Right lobe of liver (tissue), 6 donors: ENCODE measurements around the gene THRAP3. TPM values are rescaled to one million over a fixed set of nuclear protein-coding genes. Genes with fewer than 3 reads are reported as not detected.
A peak's percentile ranks its signal among the peaks of the same experiment; 100 is the strongest.

ENCODE experiments used
- ATAC-seq, 4 donors: fragments of 200-7000 bp; cut with Tn5 transposase; one replicate each; pipeline ENCODE4 v1.9.1; 2020; ENCODE audit warnings: mild to moderate bottlenecking in 4 of 4, moderate library complexity in 4 of 4
- DNase-seq, 3 donors: peaks; one replicate each; pipeline ENCODE4 v3.0.0-alpha.2; 2020
- H3K27ac ChIP-seq, 3 donors: fragments of 200-600 bp; one replicate each; pipeline ENCODE4 v1.8.0; 2022
- H3K27me3 ChIP-seq, 2 donors: fragments of 200-600 bp; one replicate each; pipeline ENCODE4 v1.8.0; 2022
- H3K36me3 ChIP-seq, 4 donors: fragments of 200-600 bp; sonication (generic) in 1 of 4; one replicate each; pipeline versions ENCODE4 v1.5.1 to v1.8.0; 2017 to 2022; ENCODE audit warnings: control low read depth in 1 of 4
- H3K4me1 ChIP-seq, 4 donors: fragments of 200-600 bp; sonication (generic) in 1 of 4; one replicate each; pipeline versions ENCODE4 v1.5.1 to v1.8.0; 2017 to 2022; ENCODE audit warnings: control low read depth in 1 of 4
- H3K4me3 ChIP-seq, 3 donors: fragments of 200-600 bp; one replicate each; pipeline ENCODE4 v1.8.0; 2022
- H3K9me3 ChIP-seq, 4 donors: fragments of 200-600 bp; sonication (generic) in 1 of 4; one replicate each; pipeline versions ENCODE4 v1.5.1 to v1.8.0; 2017 to 2022; ENCODE audit warnings: control low read depth in 1 of 4
- POLR2A ChIP-seq: fragments of 450-650 bp; IDR thresholded peaks from one replicate; pipeline ENCODE4 v1.6.1; 2017; ENCODE audit warnings: antibody characterized with exemption, mild to moderate bottlenecking
- WGBS: methylation state at CpG from one replicate; pipeline ENCODE4 v1.1.6; 2018; ENCODE audit warnings: low coverage, low lambda C conversion rate; ENCODE audit not compliant: insufficient coverage; ENCODE audit errors: missing lambda C conversion rate; 5-methylcytosine and 5-hydroxymethylcytosine counted together
- intact Hi-C, 2 donors: fragments of 100-400 bp; cut with DNase I; formaldehyde crosslinking; loops; one replicate each; pipeline versions ENCODE4 v1.11.2 to v1.14.1; 2022
- total RNA-seq, 6 experiments: library from RNA; depleted of rRNA in 2 of 6; stranded (reverse); fragments of >200 nt in 2 of 6; fragmentation: NEBNext Ultra II Directional in 3 of 6; extraction: Animal tissue kit (Norgen Biotek cat#: 25700) in 3 of 6; gene quantifications; one replicate each; pipeline versions ENCODE4 v1.1.0 to v1.2.4, GENCODE V29; 2016 to 2023
- TF ChIP-seq, protein P1 (sequence below), 4 donors: fragments of 200-600 bp in 3 of 4; fragments of 450-650 bp in 1 of 4; IDR thresholded peaks; one replicate each; pipeline versions ENCODE4 v1.5.1 to v1.8.0; 2016 to 2022; ENCODE audit warnings: antibody characterized with exemption in 4 of 4, mild to moderate bottlenecking in 2 of 4
- donor health status: DM: no; HTN: yes; CAD: no.
- donor health status: DM: no; HTN: no; CAD: no.
- donor health status: DM: no; HTN: no; CAD: no.
- donor health status: DM: no; HTN: yes; CAD: no.
- donor health status: DM: no; HTN: yes; CAD: no.

THRAP3 gene
- total RNA-seq, 6 experiments from 2014 or later = 33.7 to 53.6 (median 40.7) TPM

DNA sequence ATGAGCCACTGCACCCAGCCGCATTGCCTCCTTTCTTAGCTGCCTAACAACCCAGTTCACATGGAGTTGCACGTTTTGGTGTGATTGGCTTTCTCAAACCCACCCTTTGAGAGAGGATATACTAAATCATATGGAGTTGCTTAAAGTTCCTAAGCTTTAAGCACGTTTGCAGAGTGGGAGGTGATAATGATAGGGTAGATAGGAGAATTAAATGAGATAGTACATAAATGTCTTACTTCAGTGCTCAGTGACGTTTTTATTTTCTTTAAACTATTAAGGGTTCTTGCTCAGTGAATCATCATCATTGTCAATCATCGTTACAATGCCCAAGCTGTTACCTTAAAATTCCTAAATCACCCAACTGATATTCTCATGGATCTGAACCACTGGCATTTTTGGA, 79.0 kb downstream of the THRAP3 start:
- 74% methylated on average over 5 of the region's 5 CpGs for WGBS

GRCh38 chr1:36303650-36304360, 79.6 kb downstream of the THRAP3 start:
- peaks cover 3 to 58% (median 18%) of the 10 kb centered on the region in 4 donors for H3K36me3 ChIP-seq
- no peak overlapping the region for H3K27ac ChIP-seq
- DNase-seq = peak in 1 of 3 donors; percentile 41
- intact Hi-C loops = no loop called here
- H3K4me3 ChIP-seq = no peak overlapping the region
- WGBS = 93% methylated on average over 9 of the region's 23 CpGs
- TF ChIP-seq, protein P1, sequence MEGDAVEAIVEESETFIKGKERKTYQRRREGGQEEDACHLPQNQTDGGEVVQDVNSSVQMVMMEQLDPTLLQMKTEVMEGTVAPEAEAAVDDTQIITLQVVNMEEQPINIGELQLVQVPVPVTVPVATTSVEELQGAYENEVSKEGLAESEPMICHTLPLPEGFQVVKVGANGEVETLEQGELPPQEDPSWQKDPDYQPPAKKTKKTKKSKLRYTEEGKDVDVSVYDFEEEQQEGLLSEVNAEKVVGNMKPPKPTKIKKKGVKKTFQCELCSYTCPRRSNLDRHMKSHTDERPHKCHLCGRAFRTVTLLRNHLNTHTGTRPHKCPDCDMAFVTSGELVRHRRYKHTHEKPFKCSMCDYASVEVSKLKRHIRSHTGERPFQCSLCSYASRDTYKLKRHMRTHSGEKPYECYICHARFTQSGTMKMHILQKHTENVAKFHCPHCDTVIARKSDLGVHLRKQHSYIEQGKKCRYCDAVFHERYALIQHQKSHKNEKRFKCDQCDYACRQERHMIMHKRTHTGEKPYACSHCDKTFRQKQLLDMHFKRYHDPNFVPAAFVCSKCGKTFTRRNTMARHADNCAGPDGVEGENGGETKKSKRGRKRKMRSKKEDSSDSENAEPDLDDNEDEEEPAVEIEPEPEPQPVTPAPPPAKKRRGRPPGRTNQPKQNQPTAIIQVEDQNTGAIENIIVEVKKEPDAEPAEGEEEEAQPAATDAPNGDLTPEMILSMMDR (IDR thresholded peaks at IDR 0.05) = no peak
- no peak for TF ChIP-seq POLR2A
- no peaks in the 10 kb centered on the region for H3K27me3 ChIP-seq
- H3K9me3 ChIP-seq = no peaks in the 10 kb centered on the region
- H3K4me1 ChIP-seq = peaks cover 0 to 8% (median 1%) of the 10 kb centered on the region in 4 donors
- no peak for ATAC-seq

More for the DNA sequence above, 79.0 kb downstream of the THRAP3 start:
- Histone ChIP-seq H3K4me1 (peaks cover 0 to 8% (median 1%) of the 10 kb centered on the region in 4 donors), H3K27ac (no peak overlapping the region), H3K4me3 (no peak overlapping the region), H3K9me3 (no peaks in the 10 kb centered on the region), H3K36me3 (peaks cover 5 to 63% (median 21%) of the 10 kb centered on the region in 4 donors), H3K27me3 (no peaks in the 10 kb centered on the region)
- intact Hi-C loops = no loop called here
- no peak for ATAC-seq
- TF ChIP-seq POLR2A = no peak
- TF ChIP-seq, protein P1 (IDR thresholded peaks at IDR 0.05) = no peak
- no peak for DNase-seq

GRCh38 chr1:36304521-36304920, 80.3 kb downstream of the THRAP3 start:
- Histone ChIP-seq H3K9me3 (no peaks in the 10 kb centered on the region), H3K27ac (no peak overlapping the region)
- intact Hi-C loops = no loop called here

DNA sequence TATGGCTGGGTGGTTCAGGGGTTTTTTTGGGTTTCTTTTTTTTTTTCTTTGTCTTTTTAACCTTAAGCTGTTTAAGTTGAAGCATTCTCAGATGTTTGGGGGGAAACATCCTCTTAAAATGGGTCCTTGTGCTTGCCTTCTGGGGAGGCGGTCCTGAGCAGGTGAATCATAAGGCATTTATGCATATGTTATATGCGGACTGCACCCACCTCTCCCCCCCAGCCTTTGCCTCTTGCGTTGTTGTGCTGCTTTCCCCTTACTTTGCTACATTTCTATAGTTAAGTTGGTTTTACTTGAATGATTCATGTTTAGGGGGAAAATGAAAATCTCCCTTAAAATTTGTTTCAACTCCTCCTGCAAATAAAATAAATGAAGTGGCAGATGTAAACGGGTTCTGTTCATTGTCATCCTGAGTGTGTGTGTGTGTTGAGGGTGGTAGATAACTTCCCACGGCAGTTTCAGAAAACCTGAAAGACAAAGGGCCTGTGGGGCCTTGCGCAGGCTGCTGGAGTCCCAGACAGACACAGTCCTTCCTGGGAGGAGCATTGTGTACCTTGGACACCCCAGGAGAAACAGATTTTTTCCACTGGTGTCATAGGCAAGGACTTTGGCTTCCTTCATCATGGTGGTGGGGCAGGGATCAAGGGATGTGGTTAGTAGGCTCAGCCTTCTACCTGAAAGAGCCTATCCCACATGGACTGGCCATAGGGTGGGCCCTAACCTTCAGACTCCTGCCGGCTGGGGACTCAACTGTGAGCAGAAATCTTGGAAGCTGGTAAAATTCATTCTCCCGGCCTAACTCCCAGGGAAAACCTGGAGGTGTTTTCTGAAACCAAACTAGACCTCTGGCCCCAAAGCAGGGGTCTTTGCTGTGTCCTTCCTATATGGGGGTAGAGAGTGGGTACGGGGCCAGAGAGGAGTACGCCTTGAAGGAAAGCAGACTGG, 81.0 kb downstream of the THRAP3 start:
- WGBS = 68% methylated on average over 5 of the region's 10 CpGs
- H3K4me3 ChIP-seq = no peak overlapping the region
- TF ChIP-seq POLR2A = no peak
- TF ChIP-seq, protein P1 (IDR thresholded peaks at IDR 0.05) = no peak
- no peak overlapping the region for H3K27ac ChIP-seq
- H3K9me3 ChIP-seq = no peaks in the 10 kb centered on the region
- no peak for ATAC-seq
- intact Hi-C loops = no loop called here
- no peaks in the 10 kb centered on the region for H3K27me3 ChIP-seq
- H3K36me3 ChIP-seq = peaks cover 3 to 45% (median 16%) of the 10 kb centered on the region in 4 donors
- H3K4me1 ChIP-seq = peaks cover 0 to 4% (median 0%) of the 10 kb centered on the region in 4 donors
- DNase-seq = peak in 1 of 3 donors; percentile 33

More at GRCh38 chr1:36304521-36304920, 80.3 kb downstream of the THRAP3 start:
- TF ChIP-seq, protein P1 (IDR thresholded peaks at IDR 0.05) = no peak
- no peak for TF ChIP-seq POLR2A
- H3K36me3 ChIP-seq = peaks cover 3 to 52% (median 17%) of the 10 kb centered on the region in 4 donors
- DNase-seq (peak in 1 of 3 donors; percentile 47), ATAC-seq (no peak)
- H3K4me1 ChIP-seq = peaks cover 0 to 7% (median under 1%) of the 10 kb centered on the region in 4 donors
- H3K4me3 ChIP-seq = no peak overlapping the region
- WGBS = 52% methylated on average over 7 of the region's 7 CpGs
- H3K27me3 ChIP-seq = no peaks in the 10 kb centered on the region
